ENCODE measurements around the gene BCL7A. TPM values are rescaled to one million over a fixed set of nuclear protein-coding genes. Genes with fewer than 3 reads are reported as not detected.

BCL7A gene
- polyA plus RNA-seq, 1 of the 3 experiments (the other 2 are of a cell fraction) = 34.0 TPM

- 94% methylated on average over 7 of the region's 7 CpGs for WGBS (ENCODE audit: low lambda C conversion rate)
- H3K79me2 ChIP-seq (ENCODE audit: insufficient read depth) = peaks cover 6% of the 10 kb centered on the region; the same call in 1 of the 2 replicates
- no peak overlapping the region for H2AFZ ChIP-seq (ENCODE audit: low read depth)
- no peaks in the 10 kb centered on the region for H3K9me2 ChIP-seq
- no peak overlapping the region for H3K4me2 ChIP-seq
- no peaks in the 10 kb centered on the region for H3K9me3 ChIP-seq
- no peak for DNase-seq
- ChIA-PET POLR2A (no interaction called here), CTCF (interaction anchor here (1.2 to 1.6 kb wide), 2 partner anchors 8 to 9 kb away, joined by 3 to 5 read pairs; no protein-coding TSS in a partner anchor)
- peaks cover 12 to 48% of the 10 kb centered on the region in 2 experiments for H3K36me3 ChIP-seq (replicated peaks in 1 of 2; ENCODE audit: control insufficient read depth in 1 of 2, insufficient read depth in 2 of 2, low read length in 1 of 2)
- H3K9ac ChIP-seq = no peak overlapping the region
- no peaks in the 10 kb centered on the region for H3K4me1 ChIP-seq (ENCODE audit: control insufficient read depth in 1 of 2, insufficient read depth in 2 of 2, low read depth in 1 of 2, low read length in 1 of 2)
- no peak for TF ChIP-seq NRF1 (IDR thresholded peaks at IDR 0.05; ENCODE audit: low read depth, low read length)
- TF ChIP-seq EZH2phosphoT487 (IDR thresholded peaks at IDR 0.05; ENCODE audit: borderline replicate concordance, low read depth) = no peak
- no peak for TF ChIP-seq ZBTB33 (IDR thresholded peaks at IDR 0.05; ENCODE audit: borderline replicate concordance, low read depth)
- TF ChIP-seq TAF1 (IDR thresholded peaks at IDR 0.05; ENCODE audit: borderline replicate concordance, low read depth, low read length) = no peak
- no peak for TF ChIP-seq MXI1 (IDR thresholded peaks at IDR 0.05; ENCODE audit: low read depth, low read length)
- no peak for TF ChIP-seq NFIC (IDR thresholded peaks at IDR 0.05; ENCODE audit: borderline replicate concordance)
- no peak for TF ChIP-seq EP300 (IDR thresholded peaks at IDR 0.05; ENCODE audit: borderline replicate concordance in 1 of 2, low read depth in 1 of 2, low read length in 1 of 2)
- no peak for TF ChIP-seq PBX3 (IDR thresholded peaks at IDR 0.05)
- TF ChIP-seq RFX5 (IDR thresholded peaks at IDR 0.05; ENCODE audit: low read length) = no peak
- TF ChIP-seq CHD2 (IDR thresholded peaks at IDR 0.05; ENCODE audit: low read length, partially characterized antibody) = no peak
- TF ChIP-seq TCF12 (IDR thresholded peaks at IDR 0.05) = no peak
- no peak for TF ChIP-seq USF2 (IDR thresholded peaks at IDR 0.05; ENCODE audit: borderline replicate concordance, low read depth, low read length)
- TF ChIP-seq FOXJ3 (CRISPR knock-in tag; IDR thresholded peaks at IDR 0.05) = no peak
- TF ChIP-seq TEAD4 (IDR thresholded peaks at IDR 0.05; ENCODE audit: borderline replicate concordance, insufficient read depth) = no peak
- TF ChIP-seq FOXM1 (IDR thresholded peaks at IDR 0.05; ENCODE audit: low read depth) = no peak
- TF ChIP-seq USF1 (IDR thresholded peaks at IDR 0.05; ENCODE audit: borderline replicate concordance, low read depth) = no peak
- no peak for TF ChIP-seq IRF3 (IDR thresholded peaks at IDR 0.05; ENCODE audit: low read depth, low read length)
- no peak for TF ChIP-seq RCOR1 (IDR thresholded peaks at IDR 0.05; ENCODE audit: low read length)
- H3F3A ChIP-seq (replicated peaks; ENCODE audit: insufficient read depth) = peaks cover 11% of the 10 kb centered on the region
- no peak overlapping the region for H3K4me3 ChIP-seq (ENCODE audit: low read depth in 2 of 2, low read length in 1 of 2)
- H3K27me3 ChIP-seq (ENCODE audit: insufficient read depth) = no peaks in the 10 kb centered on the region
- H4K20me1 ChIP-seq (ENCODE audit: insufficient read depth) = no peaks in the 10 kb centered on the region
- no peak overlapping the region for H3K27ac ChIP-seq (ENCODE audit: low read depth in 2 of 2, low read length in 1 of 2)
Measured at GRCh38 chr12:122045262-122045661, 23.6 kb downstream of the BCL7A start.
